HepG2 (cell line): ENCODE results near the gene NOL4L. TPM values are rescaled to one million over a fixed set of nuclear protein-coding genes. Genes with fewer than 3 reads are reported as not detected.
A peak's percentile ranks its signal among the peaks of the same experiment; 100 is the strongest.

Experiments used
- EEA1 ChIP-seq: sonication (generic); formaldehyde crosslinking; IDR thresholded peaks from 2 replicates; pipeline ENCODE4 v1.5.1; 2020; ENCODE audit warnings: mild to moderate bottlenecking, missing genetic modification reagents, borderline replicate concordance
- FOXJ3 ChIP-seq: sonication (generic); formaldehyde crosslinking; IDR thresholded peaks from 2 replicates; pipeline ENCODE4 v1.4.0; 2020; ENCODE audit warnings: missing genetic modification reagents, mild to moderate bottlenecking, borderline replicate concordance
- KAT8 ChIP-seq: IDR thresholded peaks from 2 replicates; pipeline ENCODE4 v1.6.1; 2016; ENCODE audit warnings: missing genetic modification reagents, missing compliant biosample characterization
- KMT2A ChIP-seq: sonication (generic); formaldehyde crosslinking; IDR thresholded peaks from 2 replicates; pipeline ENCODE4 v1.4.0; 2020; ENCODE audit warnings: missing genetic modification reagents
- NFKB2 ChIP-seq: sonication (generic); formaldehyde crosslinking; IDR thresholded peaks from 2 replicates; pipeline ENCODE4 v1.4.0; 2020; ENCODE audit warnings: missing genetic modification reagents, borderline replicate concordance
- RBFOX2 ChIP-seq: fragments of 200-400 bp; formaldehyde crosslinking; IDR thresholded peaks from 2 replicates; pipeline ENCODE4 v1.6.1; 2017; ENCODE audit warnings: low read depth, mild to moderate bottlenecking, low read length
- REPIN1 ChIP-seq: sonication (generic); formaldehyde crosslinking; IDR thresholded peaks from 2 replicates; pipeline ENCODE4 v1.8.0; 2022; ENCODE audit warnings: missing genetic modification reagents, low read depth, mild to moderate bottlenecking, borderline replicate concordance
- U2AF1 ChIP-seq: fragments of 200-400 bp; formaldehyde crosslinking; optimal IDR thresholded peaks from 2 replicates; pipeline ENCODE3; 2017; ENCODE audit warnings: mild to moderate bottlenecking, low read depth, low read length
- XRCC5 ChIP-seq: fragments of 200-400 bp; formaldehyde crosslinking; optimal IDR thresholded peaks from 2 replicates; pipeline ENCODE3; 2017; ENCODE audit warnings: mild to moderate bottlenecking, low read length
- ZNF598 ChIP-seq: sonication (generic); formaldehyde crosslinking; IDR thresholded peaks from 2 replicates; pipeline ENCODE4 v1.5.1; 2020; ENCODE audit warnings: mild to moderate bottlenecking, missing genetic modification reagents, borderline replicate concordance
- ZNF75D ChIP-seq: sonication (generic); formaldehyde crosslinking; IDR thresholded peaks from 2 replicates; pipeline ENCODE4 v1.8.1; 2023; ENCODE audit warnings: missing genetic modification reagents, mild to moderate bottlenecking, borderline replicate concordance
- ZNF790 ChIP-seq: sonication (generic); formaldehyde crosslinking; IDR thresholded peaks from 2 replicates; pipeline ENCODE4 v1.8.0; 2022; ENCODE audit warnings: missing genetic modification reagents, mild to moderate bottlenecking, borderline replicate concordance
- polyA plus RNA-seq, 8 experiments: library from polyadenylated mRNA; depleted of rRNA in 3 of 8; stranded (reverse) in 7 of 8; unstranded in 1 of 8; fragments of >200 nt; fragmentation: Illumina TruSeq in 4 of 8; extraction: Trizol in 4 of 8; gene quantifications; 2 replicates each; pipeline versions ENCODE4 v1.2.1 to v1.2.3, GENCODE V29; 2011 to 2016; ENCODE audit warnings: low read depth in 4 of 8, missing spikeins in 1 of 8, mixed read lengths in 1 of 8; ENCODE audit not compliant: insufficient read depth in 1 of 8
- total RNA-seq, 5 experiments: library from RNA; depleted of rRNA; stranded (reverse); fragments of >200 nt; fragmentation: Illumina TruSeq; extraction: Trizol; gene quantifications; 2 replicates each; pipeline ENCODE4 v1.2.3, GENCODE V29; 2016; ENCODE audit warnings: low read depth in 1 of 5
- TF ChIP-seq, protein P1 (sequence below): sonication (generic); formaldehyde crosslinking; IDR thresholded peaks from 2 replicates; pipeline ENCODE4 v1.5.0; 2020; ENCODE audit warnings: mild to moderate bottlenecking, missing genetic modification reagents, borderline replicate concordance
- TF ChIP-seq, protein P2 (sequence below): sonication (generic); formaldehyde crosslinking; IDR thresholded peaks from 2 replicates; pipeline ENCODE4 v1.4.0; 2020; ENCODE audit warnings: low read depth, mild to moderate bottlenecking, missing genetic modification reagents
- TF ChIP-seq, protein P3 (sequence below): fragments of 450-650 bp; IDR thresholded peaks from 2 replicates; pipeline ENCODE4 v1.6.1; 2016
- TF ChIP-seq, protein P4 (sequence below): IDR thresholded peaks from 2 replicates; pipeline ENCODE4 v1.6.1; 2018; ENCODE audit warnings: missing genetic modification reagents, mild to moderate bottlenecking, missing compliant biosample characterization
- TF ChIP-seq, protein P5 (sequence below): sonication (generic); formaldehyde crosslinking; IDR thresholded peaks from 2 replicates; pipeline ENCODE4 v1.5.1; 2020; ENCODE audit warnings: missing genetic modification reagents, mild to moderate bottlenecking, borderline replicate concordance

The NOL4L gene
- total and polyA plus RNA-seq, 2 of the 13 experiments (the other 11 are each of a cell fraction or from before 2014, with no cell fraction given): 16.6 to 35.4 TPM

DNA sequence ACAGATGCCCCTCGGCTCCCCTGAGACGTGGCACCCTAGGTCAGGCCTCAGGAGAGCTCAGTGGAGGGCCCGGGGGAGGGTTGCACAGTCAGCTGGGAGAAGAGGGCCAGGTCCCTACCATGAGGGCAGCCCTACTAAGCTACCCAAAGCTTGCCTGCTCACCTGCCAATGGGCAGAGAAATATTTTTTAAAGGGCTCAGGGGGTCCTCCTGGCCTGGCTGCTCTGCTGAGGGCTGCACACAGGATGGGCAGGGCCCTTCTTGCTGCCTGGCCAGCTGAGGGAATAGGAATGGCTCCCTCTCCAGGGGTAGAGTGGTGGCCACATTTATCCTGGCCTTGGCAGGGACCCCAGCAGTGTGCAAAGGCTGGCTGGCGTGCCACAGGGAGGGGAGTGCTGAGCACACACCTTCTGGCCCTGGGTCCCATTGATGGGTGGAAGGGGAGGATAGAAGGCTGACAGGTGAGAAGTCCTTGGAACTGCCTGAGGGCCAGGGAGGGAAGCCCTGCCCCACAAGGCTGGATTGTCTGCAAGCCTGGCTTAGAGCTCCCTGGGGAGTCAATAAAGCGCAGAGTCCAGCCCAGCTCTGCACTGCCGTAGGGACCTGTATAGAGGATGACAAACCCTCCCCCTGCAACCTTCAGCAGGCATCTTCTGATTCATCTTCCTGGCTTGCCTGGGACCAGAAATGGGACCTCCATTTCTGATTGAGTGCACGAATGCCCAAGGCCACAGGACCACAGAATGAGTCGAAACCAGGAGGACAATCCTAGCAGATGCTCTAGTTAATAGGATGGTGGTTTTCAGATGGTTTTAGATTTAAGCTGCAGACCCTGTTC, 62.1 kb downstream of the NOL4L start (continued):
- TF ChIP-seq, protein P1, sequence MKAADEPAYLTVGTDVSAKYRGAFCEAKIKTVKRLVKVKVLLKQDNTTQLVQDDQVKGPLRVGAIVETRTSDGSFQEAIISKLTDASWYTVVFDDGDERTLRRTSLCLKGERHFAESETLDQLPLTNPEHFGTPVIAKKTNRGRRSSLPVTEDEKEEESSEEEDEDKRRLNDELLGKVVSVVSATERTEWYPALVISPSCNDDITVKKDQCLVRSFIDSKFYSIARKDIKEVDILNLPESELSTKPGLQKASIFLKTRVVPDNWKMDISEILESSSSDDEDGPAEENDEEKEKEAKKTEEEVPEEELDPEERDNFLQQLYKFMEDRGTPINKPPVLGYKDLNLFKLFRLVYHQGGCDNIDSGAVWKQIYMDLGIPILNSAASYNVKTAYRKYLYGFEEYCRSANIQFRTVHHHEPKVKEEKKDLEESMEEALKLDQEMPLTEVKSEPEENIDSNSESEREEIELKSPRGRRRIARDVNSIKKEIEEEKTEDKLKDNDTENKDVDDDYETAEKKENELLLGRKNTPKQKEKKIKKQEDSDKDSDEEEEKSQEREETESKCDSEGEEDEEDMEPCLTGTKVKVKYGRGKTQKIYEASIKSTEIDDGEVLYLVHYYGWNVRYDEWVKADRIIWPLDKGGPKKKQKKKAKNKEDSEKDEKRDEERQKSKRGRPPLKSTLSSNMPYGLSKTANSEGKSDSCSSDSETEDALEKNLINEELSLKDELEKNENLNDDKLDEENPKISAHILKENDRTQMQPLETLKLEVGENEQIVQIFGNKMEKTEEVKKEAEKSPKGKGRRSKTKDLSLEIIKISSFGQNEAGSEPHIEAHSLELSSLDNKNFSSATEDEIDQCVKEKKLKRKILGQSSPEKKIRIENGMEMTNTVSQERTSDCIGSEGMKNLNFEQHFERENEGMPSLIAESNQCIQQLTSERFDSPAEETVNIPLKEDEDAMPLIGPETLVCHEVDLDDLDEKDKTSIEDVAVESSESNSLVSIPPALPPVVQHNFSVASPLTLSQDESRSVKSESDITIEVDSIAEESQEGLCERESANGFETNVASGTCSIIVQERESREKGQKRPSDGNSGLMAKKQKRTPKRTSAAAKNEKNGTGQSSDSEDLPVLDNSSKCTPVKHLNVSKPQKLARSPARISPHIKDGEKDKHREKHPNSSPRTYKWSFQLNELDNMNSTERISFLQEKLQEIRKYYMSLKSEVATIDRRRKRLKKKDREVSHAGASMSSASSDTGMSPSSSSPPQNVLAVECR (CRISPR knock-in tag): no peak; the same call in none of the 2 replicates
- TF ChIP-seq KMT2A (no peak; the same call in 1 of the 2 replicates), U2AF1 (no peak), EEA1 (peak; percentile 64; the same call in 1 of the 2 replicates), REPIN1 (CRISPR knock-in tag) (peak; percentile 98), XRCC5 (peak; percentile 58), RBFOX2 (no peak), ZNF790 (CRISPR knock-in tag) (no peak), FOXJ3 (CRISPR knock-in tag) (0 out of 2 replicates have a peak, but pooled peaks have one; percentile 61), ZNF75D (CRISPR knock-in tag) (no peak), ZNF598 (no peak; the same call in 1 of the 2 replicates), NFKB2 (CRISPR knock-in tag) (peak; percentile 45; the same call in 1 of the 2 replicates), KAT8 (peak; percentile 68; the same call in 1 of the 2 replicates)
- TF ChIP-seq, protein P2, sequence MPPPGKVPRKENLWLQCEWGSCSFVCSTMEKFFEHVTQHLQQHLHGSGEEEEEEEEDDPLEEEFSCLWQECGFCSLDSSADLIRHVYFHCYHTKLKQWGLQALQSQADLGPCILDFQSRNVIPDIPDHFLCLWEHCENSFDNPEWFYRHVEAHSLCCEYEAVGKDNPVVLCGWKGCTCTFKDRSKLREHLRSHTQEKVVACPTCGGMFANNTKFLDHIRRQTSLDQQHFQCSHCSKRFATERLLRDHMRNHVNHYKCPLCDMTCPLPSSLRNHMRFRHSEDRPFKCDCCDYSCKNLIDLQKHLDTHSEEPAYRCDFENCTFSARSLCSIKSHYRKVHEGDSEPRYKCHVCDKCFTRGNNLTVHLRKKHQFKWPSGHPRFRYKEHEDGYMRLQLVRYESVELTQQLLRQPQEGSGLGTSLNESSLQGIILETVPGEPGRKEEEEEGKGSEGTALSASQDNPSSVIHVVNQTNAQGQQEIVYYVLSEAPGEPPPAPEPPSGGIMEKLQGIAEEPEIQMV: peak; percentile 82
- TF ChIP-seq, protein P3, sequence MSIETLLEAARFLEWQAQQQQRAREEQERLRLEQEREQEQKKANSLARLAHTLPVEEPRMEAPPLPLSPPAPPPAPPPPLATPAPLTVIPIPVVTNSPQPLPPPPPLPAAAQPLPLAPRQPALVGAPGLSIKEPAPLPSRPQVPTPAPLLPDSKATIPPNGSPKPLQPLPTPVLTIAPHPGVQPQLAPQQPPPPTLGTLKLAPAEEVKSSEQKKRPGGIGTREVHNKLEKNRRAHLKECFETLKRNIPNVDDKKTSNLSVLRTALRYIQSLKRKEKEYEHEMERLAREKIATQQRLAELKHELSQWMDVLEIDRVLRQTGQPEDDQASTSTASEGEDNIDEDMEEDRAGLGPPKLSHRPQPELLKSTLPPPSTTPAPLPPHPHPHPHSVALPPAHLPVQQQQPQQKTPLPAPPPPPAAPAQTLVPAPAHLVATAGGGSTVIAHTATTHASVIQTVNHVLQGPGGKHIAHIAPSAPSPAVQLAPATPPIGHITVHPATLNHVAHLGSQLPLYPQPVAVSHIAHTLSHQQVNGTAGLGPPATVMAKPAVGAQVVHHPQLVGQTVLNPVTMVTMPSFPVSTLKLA: 0 out of 2 replicates have a peak, but pooled peaks have one; percentile 15
- TF ChIP-seq, protein P4, sequence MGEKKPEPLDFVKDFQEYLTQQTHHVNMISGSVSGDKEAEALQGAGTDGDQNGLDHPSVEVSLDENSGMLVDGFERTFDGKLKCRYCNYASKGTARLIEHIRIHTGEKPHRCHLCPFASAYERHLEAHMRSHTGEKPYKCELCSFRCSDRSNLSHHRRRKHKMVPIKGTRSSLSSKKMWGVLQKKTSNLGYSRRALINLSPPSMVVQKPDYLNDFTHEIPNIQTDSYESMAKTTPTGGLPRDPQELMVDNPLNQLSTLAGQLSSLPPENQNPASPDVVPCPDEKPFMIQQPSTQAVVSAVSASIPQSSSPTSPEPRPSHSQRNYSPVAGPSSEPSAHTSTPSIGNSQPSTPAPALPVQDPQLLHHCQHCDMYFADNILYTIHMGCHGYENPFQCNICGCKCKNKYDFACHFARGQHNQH (CRISPR knock-in tag): peak; percentile 85
- TF ChIP-seq, protein P5, sequence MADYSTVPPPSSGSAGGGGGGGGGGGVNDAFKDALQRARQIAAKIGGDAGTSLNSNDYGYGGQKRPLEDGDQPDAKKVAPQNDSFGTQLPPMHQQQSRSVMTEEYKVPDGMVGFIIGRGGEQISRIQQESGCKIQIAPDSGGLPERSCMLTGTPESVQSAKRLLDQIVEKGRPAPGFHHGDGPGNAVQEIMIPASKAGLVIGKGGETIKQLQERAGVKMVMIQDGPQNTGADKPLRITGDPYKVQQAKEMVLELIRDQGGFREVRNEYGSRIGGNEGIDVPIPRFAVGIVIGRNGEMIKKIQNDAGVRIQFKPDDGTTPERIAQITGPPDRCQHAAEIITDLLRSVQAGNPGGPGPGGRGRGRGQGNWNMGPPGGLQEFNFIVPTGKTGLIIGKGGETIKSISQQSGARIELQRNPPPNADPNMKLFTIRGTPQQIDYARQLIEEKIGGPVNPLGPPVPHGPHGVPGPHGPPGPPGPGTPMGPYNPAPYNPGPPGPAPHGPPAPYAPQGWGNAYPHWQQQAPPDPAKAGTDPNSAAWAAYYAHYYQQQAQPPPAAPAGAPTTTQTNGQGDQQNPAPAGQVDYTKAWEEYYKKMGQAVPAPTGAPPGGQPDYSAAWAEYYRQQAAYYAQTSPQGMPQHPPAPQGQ (CRISPR knock-in tag): no peak; the same call in 1 of the 2 replicates
